ENCODE results near the gene NFE2L3.

NFE2L3 gene

DNA sequence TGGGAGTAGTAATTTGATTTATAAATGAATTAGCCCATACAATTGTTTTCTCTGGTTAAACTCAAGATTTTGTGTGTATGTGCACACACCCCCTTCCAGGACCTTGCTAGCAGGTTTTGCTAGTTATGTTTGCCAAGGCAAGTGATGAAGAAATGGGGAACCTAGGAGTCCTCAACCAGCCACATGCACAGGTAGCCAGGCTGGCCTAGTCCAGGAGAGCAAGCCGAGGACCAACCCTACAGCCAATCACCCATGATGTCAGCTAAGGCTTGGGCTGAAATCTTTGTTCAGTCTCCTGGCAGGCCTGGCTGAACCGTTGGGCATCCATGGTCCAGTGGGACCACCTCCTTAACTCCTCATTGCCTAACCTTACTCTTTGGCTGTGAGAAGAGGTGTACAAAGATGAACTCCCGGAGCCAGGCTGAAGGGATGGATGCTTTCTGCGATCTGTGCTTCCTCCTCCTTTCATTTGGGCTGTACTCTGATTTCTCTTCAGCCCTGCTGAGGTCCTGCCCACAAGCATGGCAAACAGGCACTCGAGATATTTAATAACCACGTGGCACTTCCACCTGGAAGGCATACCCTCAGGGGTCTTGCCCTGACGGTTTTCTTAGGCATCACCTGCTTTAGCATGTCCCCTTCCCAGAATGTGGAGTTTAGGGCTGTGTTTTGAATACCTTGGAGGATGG lies 26.4 kb downstream of the NFE2L3 start:
- no peak for TF ChIP-seq CTCF (IDR thresholded peaks at IDR 0.05; ENCODE audit: low read depth, low read length)
- no peak for DNase-seq (ENCODE audit: extremely low read depth, low read depth)

DNA sequence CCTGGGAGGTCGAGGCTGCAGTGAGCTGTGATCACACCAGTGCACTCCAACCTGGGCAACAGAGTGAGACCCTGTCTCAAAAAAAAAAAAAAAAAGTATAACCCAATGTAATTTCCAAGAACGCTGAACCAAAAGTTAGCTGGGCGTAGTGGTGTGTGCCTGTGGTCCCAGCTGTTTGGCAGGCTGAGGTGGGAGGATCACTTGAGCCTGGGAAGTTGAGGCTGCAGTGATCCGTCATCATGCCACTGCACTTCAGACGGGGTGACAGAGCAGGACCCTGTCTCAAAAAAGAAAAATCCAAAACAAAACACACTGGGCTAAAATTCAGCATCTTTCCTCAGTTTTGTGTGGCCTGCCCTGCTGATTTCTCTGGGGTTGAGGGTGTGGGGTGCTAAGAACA lies 27.4 kb downstream of the NFE2L3 start:
- no peak for TF ChIP-seq CTCF (IDR thresholded peaks at IDR 0.05; ENCODE audit: low read depth, low read length)
- no peak for DNase-seq (ENCODE audit: extremely low read depth, low read depth)

DNA sequence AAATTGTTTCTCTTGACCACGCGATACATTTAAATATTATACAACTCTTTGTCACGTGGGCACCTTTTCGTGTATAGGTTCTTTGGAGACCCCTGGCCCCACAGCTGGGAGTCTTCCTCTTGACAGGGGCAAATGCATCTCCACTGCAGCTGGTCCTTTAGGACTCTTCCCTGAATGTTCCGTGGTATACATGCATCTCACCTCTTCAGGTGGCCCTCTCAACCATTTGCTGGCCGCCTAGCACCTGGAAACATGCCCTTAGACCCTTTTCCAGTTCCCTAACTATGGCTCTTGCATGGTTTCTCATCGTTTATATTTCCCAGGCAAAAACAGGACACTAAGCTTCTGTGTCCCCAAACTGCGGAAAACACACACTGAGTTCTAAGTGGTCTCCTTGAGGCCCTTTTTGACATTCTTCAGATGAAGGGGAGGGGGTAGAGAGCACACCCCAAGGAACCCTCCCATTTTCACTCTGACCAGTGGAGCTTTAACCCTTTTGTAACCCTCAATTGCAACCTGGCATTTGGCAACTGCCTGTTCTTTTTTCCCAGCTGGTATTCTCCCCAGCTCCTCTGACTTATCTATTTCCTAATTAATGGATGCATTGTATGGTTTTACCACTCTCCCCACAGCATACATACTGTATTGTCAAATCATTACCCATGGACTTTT lies 28.0 kb downstream of the NFE2L3 start:
- no peak for TF ChIP-seq CTCF (IDR thresholded peaks at IDR 0.05; ENCODE audit: low read depth, low read length)
- DNase-seq (ENCODE audit: extremely low read depth, low read depth) = no peak

DNA sequence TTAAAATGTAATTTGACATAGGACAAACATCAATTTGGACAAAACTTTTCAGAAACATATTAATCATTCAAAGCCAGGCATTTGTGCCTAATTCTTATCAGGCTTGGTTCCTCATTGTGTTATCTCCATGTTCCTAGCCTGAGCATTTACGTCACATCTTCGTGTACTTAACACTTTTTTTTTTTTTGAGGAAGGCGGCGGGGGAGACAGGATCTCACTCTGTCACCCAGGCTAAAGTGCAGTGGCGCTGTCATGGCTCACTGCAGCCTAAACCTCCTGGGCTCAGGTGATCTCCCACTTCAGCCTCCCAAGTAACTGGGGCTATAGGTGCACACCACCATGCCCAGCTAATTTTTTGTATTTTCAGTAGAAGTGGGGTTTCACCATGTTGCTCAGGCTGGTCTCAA lies 28.8 kb downstream of the NFE2L3 start:
- no peak for DNase-seq (ENCODE audit: extremely low read depth, low read depth)
- no peak for TF ChIP-seq CTCF (IDR thresholded peaks at IDR 0.05; ENCODE audit: low read depth, low read length)

DNA sequence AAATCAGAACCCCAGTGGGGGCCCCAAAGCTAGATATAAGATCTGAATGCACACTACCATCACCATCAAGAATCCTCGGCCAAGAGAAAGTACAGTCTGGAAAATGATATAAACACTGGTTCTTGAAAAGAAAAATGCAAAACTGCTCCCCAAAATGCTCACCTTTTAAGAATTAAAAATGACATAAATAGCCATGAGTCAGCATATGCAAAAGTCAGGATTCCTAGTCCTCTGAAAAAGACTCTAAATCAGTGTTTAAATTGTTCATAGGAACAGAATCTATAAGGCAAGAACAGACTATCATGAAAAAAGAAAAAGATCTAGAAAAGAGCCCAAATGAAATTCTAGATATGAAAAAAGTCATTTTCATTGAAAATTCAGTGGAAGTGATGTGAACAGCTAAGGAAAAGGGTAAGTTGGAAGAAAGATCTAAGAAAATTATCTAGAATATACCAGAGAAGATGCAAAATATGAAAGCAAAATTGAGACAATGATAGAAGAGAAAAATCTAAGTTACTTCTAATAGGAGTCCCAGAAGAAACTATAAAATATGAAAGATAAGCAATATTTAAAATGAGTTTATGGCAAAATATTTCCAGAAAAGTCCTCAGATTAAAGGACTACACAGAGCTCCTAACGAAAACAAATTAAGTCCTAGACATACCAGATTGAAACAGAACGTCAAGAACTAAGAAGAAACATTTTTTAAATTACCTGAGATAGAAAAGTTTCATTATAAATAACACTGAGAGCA lies 29.7 kb downstream of the NFE2L3 start:
- TF ChIP-seq CTCF (IDR thresholded peaks at IDR 0.05; ENCODE audit: low read depth, low read length) = no peak
- no peak for DNase-seq (ENCODE audit: extremely low read depth, low read depth)

- no peak for DNase-seq (ENCODE audit: extremely low read depth, low read depth)
- TF ChIP-seq CTCF (IDR thresholded peaks at IDR 0.05; ENCODE audit: low read depth, low read length) = no peak
These were observed 30.3 kb downstream of the NFE2L3 start for GRCh38 chr7:26182283-26182682.

- TF ChIP-seq CTCF (IDR thresholded peaks at IDR 0.05; ENCODE audit: low read depth, low read length) = no peak
- no peak for DNase-seq (ENCODE audit: extremely low read depth, low read depth)
These were observed 30.7 kb downstream of the NFE2L3 start for GRCh38 chr7:26182706-26183105.

Measured in AG09319 (cell line).